Renal pelvis (tissue), 12 donors: ENCODE results near the gene USP17L26. TPM values are rescaled to one million over a fixed set of nuclear protein-coding genes. Genes with fewer than 3 reads are reported as not detected.
"Not testable (repeated sequence)": the region's sequence is repeated elsewhere in the genome, so short reads cannot be mapped to it uniquely, and the experiment has no call there.

Experiments used
- DNase-seq: peaks from one replicate; pipeline ENCODE4 v3.0.0-alpha.2; 2013
- long read RNA-seq, 16 experiments: transcript quantifications; one replicate each; lab custom pipeline, GENCODE V29; 2026
- polyA plus RNA-seq, 3 donors: library from polyadenylated mRNA; unstranded; fragments of 120-200 nt; gene quantifications; one replicate each; pipeline ENCODE4 v1.2.1, GENCODE V29; 2013; ENCODE audit not compliant: insufficient read length in 3 of 3

USP17L26 gene, protein sequence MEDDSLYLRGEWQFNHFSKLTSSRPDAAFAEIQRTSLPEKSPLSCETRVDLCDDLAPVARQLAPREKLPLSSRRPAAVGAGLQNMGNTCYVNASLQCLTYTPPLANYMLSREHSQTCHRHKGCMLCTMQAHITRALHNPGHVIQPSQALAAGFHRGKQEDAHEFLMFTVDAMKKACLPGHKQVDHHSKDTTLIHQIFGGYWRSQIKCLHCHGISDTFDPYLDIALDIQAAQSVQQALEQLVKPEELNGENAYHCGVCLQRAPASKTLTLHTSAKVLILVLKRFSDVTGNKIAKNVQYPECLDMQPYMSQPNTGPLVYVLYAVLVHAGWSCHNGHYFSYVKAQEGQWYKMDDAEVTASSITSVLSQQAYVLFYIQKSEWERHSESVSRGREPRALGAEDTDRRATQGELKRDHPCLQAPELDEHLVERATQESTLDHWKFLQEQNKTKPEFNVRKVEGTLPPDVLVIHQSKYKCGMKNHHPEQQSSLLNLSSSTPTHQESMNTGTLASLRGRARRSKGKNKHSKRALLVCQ
- not detected for polyA plus RNA-seq
- long read RNA-seq, donor 1 = 0 reads
- long read RNA-seq, donor 2 = 0 reads
- long read RNA-seq, donor 3 = 0 reads
- long read RNA-seq, donor 4 = 0 reads
- long read RNA-seq, donor 5 = 0 reads
- long read RNA-seq, donor 6 = 0 reads
- long read RNA-seq, donor 7 = 0 reads
- long read RNA-seq, donor 8 = 0 reads
- long read RNA-seq, donor 9 = 0 reads
- long read RNA-seq, donor 10 = 0 reads
- long read RNA-seq, donor 11 = 0 reads
- long read RNA-seq, donor 12 = 0 reads
- long read RNA-seq, donor 13 = 0 reads
- long read RNA-seq, donor 14 = 0 reads
- long read RNA-seq, donor 15 = 0 reads
- long read RNA-seq, donor 16 = 0 reads

DNA sequence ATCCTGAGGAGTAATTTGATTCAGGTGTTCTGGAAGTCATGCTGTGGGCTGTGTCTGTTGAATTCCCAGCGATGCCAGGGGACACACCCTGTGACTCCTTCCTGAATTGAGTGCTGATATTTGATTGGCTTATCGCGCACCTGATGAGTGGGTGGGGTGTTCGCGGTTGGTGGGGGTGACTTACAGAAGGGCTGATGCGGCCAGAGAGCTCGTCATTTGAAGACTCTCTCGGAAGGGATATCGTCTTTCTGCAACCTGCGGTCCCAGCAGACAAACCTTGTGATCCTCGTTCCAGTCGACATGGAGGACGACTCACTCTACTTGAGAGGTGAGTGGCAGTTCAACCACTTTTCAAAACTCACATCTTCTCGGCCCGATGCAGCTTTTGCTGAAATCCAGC is at the start of gene USP17L26:
Gene USP17L26, plus strand, starts transcription at position 301 of the 400 bp plus-strand sequence. Its CDS starts 0 bp downstream, at position 301.
- not testable (repeated sequence) for DNase-seq

DNA sequence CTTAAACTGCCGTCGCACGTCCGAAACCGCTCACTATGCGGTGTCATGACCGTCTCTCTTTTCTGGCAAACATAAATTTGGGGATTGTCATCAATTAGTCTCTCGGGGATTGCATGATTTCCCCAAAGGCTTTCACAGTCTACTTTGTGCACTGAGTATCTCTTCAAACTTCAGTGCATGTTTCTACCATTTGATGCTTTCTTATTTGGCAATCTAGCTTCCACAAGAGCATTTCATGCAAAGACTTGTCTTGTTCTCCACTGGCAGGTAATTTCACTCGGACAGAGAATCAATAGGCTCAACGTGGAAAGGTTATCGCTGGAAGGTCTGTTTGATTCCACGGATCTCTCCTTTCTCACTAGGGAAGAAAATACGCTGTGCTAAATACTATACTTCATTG is 10.3 kb upstream of the USP17L26 start:
- DNase-seq = not testable (repeated sequence)

DNA sequence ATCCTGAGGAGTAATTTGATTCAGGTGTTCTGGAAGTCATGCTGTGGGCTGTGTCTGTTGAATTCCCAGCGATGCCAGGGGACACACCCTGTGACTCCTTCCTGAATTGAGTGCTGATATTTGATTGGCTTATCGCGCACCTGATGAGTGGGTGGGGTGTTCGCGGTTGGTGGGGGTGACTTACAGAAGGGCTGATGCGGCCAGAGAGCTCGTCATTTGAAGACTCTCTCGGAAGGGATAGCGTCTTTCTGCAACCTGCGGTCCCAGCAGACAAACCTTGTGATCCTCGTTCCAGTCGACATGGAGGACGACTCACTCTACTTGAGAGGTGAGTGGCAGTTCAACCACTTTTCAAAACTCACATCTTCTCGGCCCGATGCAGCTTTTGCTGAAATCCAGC is 9.6 kb upstream of the USP17L26 start, which contains the start of gene USP17L24:
Gene USP17L24, plus strand, starts transcription at position 301 of the 400 bp plus-strand sequence. Its CDS starts 0 bp downstream, at position 301.
- DNase-seq = not testable (repeated sequence)

DNA sequence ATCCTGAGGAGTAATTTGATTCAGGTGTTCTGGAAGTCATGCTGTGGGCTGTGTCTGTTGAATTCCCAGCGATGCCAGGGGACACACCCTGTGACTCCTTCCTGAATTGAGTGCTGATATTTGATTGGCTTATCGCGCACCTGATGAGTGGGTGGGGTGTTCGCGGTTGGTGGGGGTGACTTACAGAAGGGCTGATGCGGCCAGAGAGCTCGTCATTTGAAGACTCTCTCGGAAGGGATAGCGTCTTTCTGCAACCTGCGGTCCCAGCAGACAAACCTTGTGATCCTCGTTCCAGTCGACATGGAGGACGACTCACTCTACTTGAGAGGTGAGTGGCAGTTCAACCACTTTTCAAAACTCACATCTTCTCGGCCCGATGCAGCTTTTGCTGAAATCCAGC is 4.8 kb upstream of the USP17L26 start, which contains the start of gene USP17L25:
Gene USP17L25, plus strand, starts transcription at position 301 of the 400 bp plus-strand sequence. Its CDS starts 0 bp downstream, at position 301.
- DNase-seq = not testable (repeated sequence)

DNA sequence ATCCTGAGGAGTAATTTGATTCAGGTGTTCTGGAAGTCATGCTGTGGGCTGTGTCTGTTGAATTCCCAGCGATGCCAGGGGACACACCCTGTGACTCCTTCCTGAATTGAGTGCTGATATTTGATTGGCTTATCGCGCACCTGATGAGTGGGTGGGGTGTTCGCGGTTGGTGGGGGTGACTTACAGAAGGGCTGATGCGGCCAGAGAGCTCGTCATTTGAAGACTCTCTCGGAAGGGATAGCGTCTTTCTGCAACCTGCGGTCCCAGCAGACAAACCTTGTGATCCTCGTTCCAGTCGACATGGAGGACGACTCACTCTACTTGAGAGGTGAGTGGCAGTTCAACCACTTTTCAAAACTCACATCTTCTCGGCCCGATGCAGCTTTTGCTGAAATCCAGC is 4.6 kb downstream of the USP17L26 start, which contains the start of gene USP17L5:
Gene USP17L5, plus strand, starts transcription at position 301 of the 400 bp plus-strand sequence. Its CDS starts 0 bp downstream, at position 301.
- not testable (repeated sequence) for DNase-seq

DNA sequence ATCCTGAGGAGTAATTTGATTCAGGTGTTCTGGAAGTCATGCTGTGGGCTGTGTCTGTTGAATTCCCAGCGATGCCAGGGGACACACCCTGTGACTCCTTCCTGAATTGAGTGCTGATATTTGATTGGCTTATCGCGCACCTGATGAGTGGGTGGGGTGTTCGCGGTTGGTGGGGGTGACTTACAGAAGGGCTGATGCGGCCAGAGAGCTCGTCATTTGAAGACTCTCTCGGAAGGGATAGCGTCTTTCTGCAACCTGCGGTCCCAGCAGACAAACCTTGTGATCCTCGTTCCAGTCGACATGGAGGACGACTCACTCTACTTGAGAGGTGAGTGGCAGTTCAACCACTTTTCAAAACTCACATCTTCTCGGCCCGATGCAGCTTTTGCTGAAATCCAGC is 9.4 kb downstream of the USP17L26 start, which contains the start of gene USP17L27:
Gene USP17L27, plus strand, starts transcription at position 301 of the 400 bp plus-strand sequence. Its CDS starts 0 bp downstream, at position 301.
- not testable (repeated sequence) for DNase-seq

DNA sequence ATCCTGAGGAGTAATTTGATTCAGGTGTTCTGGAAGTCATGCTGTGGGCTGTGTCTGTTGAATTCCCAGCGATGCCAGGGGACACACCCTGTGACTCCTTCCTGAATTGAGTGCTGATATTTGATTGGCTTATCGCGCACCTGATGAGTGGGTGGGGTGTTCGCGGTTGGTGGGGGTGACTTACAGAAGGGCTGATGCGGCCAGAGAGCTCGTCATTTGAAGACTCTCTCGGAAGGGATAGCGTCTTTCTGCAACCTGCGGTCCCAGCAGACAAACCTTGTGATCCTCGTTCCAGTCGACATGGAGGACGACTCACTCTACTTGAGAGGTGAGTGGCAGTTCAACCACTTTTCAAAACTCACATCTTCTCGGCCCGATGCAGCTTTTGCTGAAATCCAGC is 14.1 kb downstream of the USP17L26 start, which contains the start of gene USP17L28:
Gene USP17L28, plus strand, starts transcription at position 301 of the 400 bp plus-strand sequence. Its CDS starts 0 bp downstream, at position 301.
- DNase-seq = not testable (repeated sequence)

DNA sequence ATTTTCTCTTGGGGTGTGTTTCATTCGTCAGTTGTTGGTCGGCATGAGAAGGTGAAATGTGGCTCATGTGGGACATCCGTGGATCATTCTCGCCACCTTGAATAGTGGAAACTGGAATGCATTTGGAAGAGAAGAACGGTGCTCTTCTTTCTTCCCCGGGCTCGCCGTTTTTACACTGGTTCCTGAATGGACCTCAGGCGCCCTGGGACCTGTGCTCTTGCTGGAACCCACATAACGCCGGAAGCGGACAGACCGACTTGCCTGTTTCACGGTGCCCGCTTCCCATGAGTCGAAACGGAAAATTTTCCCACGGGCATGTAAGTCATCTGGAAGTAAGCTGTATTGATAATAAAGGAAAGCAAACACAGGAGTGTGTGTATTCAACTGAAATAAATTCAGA is 16.4 kb downstream of the USP17L26 start:
- not testable (repeated sequence) for DNase-seq

DNA sequence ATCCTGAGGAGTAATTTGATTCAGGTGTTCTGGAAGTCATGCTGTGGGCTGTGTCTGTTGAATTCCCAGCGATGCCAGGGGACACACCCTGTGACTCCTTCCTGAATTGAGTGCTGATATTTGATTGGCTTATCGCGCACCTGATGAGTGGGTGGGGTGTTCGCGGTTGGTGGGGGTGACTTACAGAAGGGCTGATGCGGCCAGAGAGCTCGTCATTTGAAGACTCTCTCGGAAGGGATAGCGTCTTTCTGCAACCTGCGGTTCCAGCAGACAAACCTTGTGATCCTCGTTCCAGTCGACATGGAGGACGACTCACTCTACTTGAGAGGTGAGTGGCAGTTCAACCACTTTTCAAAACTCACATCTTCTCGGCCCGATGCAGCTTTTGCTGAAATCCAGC is 18.9 kb downstream of the USP17L26 start, which contains the start of gene USP17L29:
Gene USP17L29, plus strand, starts transcription at position 301 of the 400 bp plus-strand sequence. Its CDS starts 0 bp downstream, at position 301.
- DNase-seq = not testable (repeated sequence)

DNA sequence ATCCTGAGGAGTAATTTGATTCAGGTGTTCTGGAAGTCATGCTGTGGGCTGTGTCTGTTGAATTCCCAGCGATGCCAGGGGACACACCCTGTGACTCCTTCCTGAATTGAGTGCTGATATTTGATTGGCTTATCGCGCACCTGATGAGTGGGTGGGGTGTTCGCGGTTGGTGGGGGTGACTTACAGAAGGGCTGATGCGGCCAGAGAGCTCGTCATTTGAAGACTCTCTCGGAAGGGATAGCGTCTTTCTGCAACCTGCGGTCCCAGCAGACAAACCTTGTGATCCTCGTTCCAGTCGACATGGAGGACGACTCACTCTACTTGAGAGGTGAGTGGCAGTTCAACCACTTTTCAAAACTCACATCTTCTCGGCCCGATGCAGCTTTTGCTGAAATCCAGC is 28.4 kb downstream of the USP17L26 start, which contains the start of gene USP17L30:
Gene USP17L30, plus strand, starts transcription at position 301 of the 400 bp plus-strand sequence. Its CDS starts 0 bp downstream, at position 301.
- not testable (repeated sequence) for DNase-seq

DNA sequence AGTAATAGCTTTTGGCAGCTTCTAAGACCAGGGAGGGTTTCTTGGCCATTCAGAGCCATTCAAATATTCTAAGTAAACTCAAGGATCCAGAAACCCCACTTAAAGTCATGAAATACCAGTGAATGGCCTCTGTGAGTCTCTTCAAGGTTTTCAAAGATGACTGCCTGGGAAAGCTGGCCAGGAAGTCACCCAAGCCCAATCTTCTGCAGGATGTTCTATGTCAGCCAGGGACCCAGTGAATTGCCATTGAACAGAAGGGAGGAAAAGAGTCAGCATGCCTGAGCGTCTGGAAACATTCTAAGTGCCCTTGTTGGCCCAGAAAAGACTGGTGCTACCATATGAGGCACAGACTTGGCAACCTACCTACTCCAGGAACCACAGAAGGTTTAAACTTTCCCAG is 45.4 kb downstream of the USP17L26 start:
- not testable (repeated sequence) for DNase-seq

DNA sequence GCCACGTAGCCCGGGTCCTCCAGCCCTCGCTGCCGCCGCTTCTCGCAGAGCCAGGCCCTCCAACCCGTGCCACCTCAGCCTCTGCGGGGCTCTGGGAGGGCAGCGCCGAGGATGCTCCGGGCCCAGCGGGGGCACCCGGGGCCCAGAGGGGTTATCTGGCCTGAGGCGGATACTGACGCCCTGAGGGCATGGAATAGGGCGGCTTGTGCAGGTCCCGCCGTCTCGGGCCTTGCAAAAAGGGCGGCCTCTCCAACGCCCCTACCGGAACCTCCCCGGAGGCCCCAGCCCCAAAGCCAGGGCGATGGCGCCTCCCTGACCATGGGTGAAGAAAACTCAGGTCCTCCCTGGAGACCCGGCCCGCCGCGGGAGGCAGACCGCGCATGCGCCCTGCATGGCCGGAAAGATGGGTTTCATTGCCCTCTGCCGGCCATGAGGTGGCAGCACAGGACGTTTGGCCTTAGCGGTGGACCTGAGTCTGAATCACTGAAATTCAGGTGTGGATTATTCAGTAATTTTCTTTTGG is 46.6 kb downstream of the USP17L26 start:
- DNase-seq = peak; percentile 5

DNA sequence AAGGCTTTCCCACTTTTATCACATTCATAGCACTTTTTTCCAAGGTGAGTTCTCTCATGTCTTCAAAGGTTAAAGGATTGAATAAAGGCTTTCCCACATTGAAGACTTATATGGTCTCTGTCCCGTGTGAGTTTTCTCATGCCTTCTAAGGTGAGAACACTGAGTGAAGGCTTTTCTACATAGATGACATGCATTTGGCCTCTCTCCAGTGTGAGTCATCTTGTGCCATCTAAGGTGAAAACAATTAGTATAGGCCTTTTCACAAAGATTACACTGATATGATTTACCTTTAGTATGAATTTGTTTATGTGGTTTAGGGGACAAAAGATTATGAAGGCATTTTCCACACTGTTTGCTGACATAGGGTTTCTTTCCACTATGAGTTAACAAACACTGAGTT is 49.7 kb downstream of the USP17L26 start:
- DNase-seq = no peak

Other genes with a start within 250 kb of the USP17L26 start
- under 1 TPM in 1 of 3 donors, not detected in 2; 0.13 TPM for gene FAM90A26, start 164.2 kb upstream of the USP17L26 start, polyA plus RNA-seq
- gene USP17L10, start 124.0 kb upstream of the USP17L26 start, polyA plus RNA-seq = not detected
- not detected for gene USP17L11, start 119.3 kb upstream of the USP17L26 start, polyA plus RNA-seq
- not detected for gene USP17L12, start 114.5 kb upstream of the USP17L26 start, polyA plus RNA-seq
- not detected for gene USP17L13, start 109.8 kb upstream of the USP17L26 start, polyA plus RNA-seq
- not detected for gene USP17L15, start 100.3 kb upstream of the USP17L26 start, polyA plus RNA-seq
- gene USP17L17, start 90.8 kb upstream of the USP17L26 start, polyA plus RNA-seq = not detected
- gene USP17L18, start 86.0 kb upstream of the USP17L26 start, polyA plus RNA-seq = not detected
- gene USP17L19, start 81.3 kb upstream of the USP17L26 start, polyA plus RNA-seq = not detected
- not detected for gene USP17L20, start 76.5 kb upstream of the USP17L26 start, polyA plus RNA-seq
- not detected for gene USP17L21, start 71.8 kb upstream of the USP17L26 start, polyA plus RNA-seq
- not detected for gene USP17L22, start 67.0 kb upstream of the USP17L26 start, polyA plus RNA-seq
- gene USP17L24, start 9.5 kb upstream of the USP17L26 start, polyA plus RNA-seq = not detected
- gene USP17L25, start 4.7 kb upstream of the USP17L26 start, polyA plus RNA-seq = not detected
- gene USP17L5, start 4.7 kb downstream of the USP17L26 start, polyA plus RNA-seq = not detected
- not detected for gene USP17L27, start 9.5 kb downstream of the USP17L26 start, polyA plus RNA-seq
- gene USP17L28, start 14.2 kb downstream of the USP17L26 start, polyA plus RNA-seq = not detected
- gene USP17L29, start 19.0 kb downstream of the USP17L26 start, polyA plus RNA-seq = not detected
- gene USP17L30, start 28.5 kb downstream of the USP17L26 start, polyA plus RNA-seq = not detected
- gene DEFB131A, start 109.8 kb downstream of the USP17L26 start, polyA plus RNA-seq = not detected